IMR-90 (cell line): ENCODE results near the gene ZFP36. TPM values are rescaled to one million over a fixed set of nuclear protein-coding genes. Genes with fewer than 3 reads are reported as not detected.

Source experiments
- ATAC-seq: fragments of 200-7000 bp; cut with Tn5 transposase; 2 replicates; pipeline ENCODE4 v1.9.1; 2020; ENCODE audit warnings: low read depth, mild to moderate bottlenecking, moderate library complexity
- BruUV-seq: library from RNA; stranded (reverse); fragments of 400-500 nt; replicated peaks from 2 replicates; lab custom pipeline; 2021; lab: Mats Ljungman, UMichigan
- CTCF ChIA-PET: fragments of 300-600 bp; formaldehyde crosslinking; extraction: SDS; loops from one replicate; lab custom pipeline; 2021; ENCODE audit warnings: antibody characterized with exemption; lab: Yijun Ruan, JAX
- POLR2A ChIA-PET: fragments of 300-600 bp; sonication (Branson Sonifier 250); formaldehyde crosslinking; loops from one replicate; lab custom pipeline; 2022; ENCODE audit warnings: antibody characterized with exemption; ENCODE audit not compliant: unreplicated experiment; lab: Charles Lee
- DNase-seq: peaks from one replicate; pipeline ENCODE4 v3.0.0; 2013
- H2AFZ ChIP-seq: replicated peaks from 2 replicates; pipeline ENCODE3; 2013; ENCODE audit warnings: low read length, mild to moderate bottlenecking; ENCODE audit not compliant: poor library complexity
- H2AK5ac ChIP-seq: 2 replicates; pipeline ENCODE4 v1.6.1; 2013; ENCODE audit warnings: low read depth, low read length, inconsistent platforms
- H2AK9ac ChIP-seq: replicated peaks from 2 replicates; pipeline ENCODE3; 2013; ENCODE audit warnings: mild to moderate bottlenecking, low read depth, low read length, moderate library complexity; ENCODE audit not compliant: poor library complexity
- H2BK120ac ChIP-seq: 2 replicates; pipeline ENCODE4 v1.6.1; 2013; ENCODE audit warnings: low read depth, low read length, inconsistent platforms
- H2BK15ac ChIP-seq: 3 replicates; pipeline ENCODE4 v1.6.1; 2013; ENCODE audit warnings: low read depth, low read length, inconsistent platforms
- H2BK20ac ChIP-seq: 2 replicates; pipeline ENCODE4 v1.6.1; 2013; ENCODE audit warnings: low read depth, mild to moderate bottlenecking, inconsistent platforms, low read length, moderate library complexity
- H2BK5ac ChIP-seq: 2 replicates; pipeline ENCODE4 v1.6.1; 2013; ENCODE audit warnings: mild to moderate bottlenecking, low read depth, low read length, inconsistent platforms; ENCODE audit not compliant: poor library complexity, severe bottlenecking
- H3K14ac ChIP-seq: replicated peaks from 2 replicates; pipeline ENCODE4 v1.6.1; 2013; ENCODE audit warnings: low read depth, low read length, inconsistent platforms
- H3K18ac ChIP-seq: 2 replicates; pipeline ENCODE4 v1.6.1; 2013; ENCODE audit warnings: low read depth, low read length, control low read depth
- H3K23ac ChIP-seq: 2 replicates; pipeline ENCODE4 v1.6.1; 2013; ENCODE audit warnings: low read depth, low read length, inconsistent platforms
- H3K27ac ChIP-seq: 2 replicates; pipeline ENCODE4 v1.5.1; 2013; ENCODE audit warnings: mild to moderate bottlenecking, control low read depth, low read length; ENCODE audit not compliant: insufficient read depth
- H3K27me3 ChIP-seq: 2 replicates; pipeline ENCODE4 v1.6.1; 2013; ENCODE audit warnings: low read length; ENCODE audit not compliant: control insufficient read depth, insufficient read depth
- H3K36me3 ChIP-seq: 2 replicates; pipeline ENCODE4 v1.6.1; 2013; ENCODE audit warnings: low read length, mixed read lengths; ENCODE audit not compliant: control insufficient read depth, insufficient read depth
- H3K4ac ChIP-seq: 2 replicates; pipeline ENCODE4 v1.6.1; 2013; ENCODE audit warnings: low read depth, low read length, inconsistent platforms
- H3K4me1 ChIP-seq: 2 replicates; pipeline ENCODE4 v1.6.1; 2013; ENCODE audit warnings: low read length, mixed read lengths; ENCODE audit not compliant: control insufficient read depth, insufficient read depth
- H3K4me2 ChIP-seq: 2 replicates; pipeline ENCODE4 v1.6.1; 2013; ENCODE audit warnings: low read depth, mild to moderate bottlenecking, control low read depth, low read length, moderate library complexity
- H3K4me3 ChIP-seq: 2 replicates; pipeline ENCODE4 v1.5.1; 2013; ENCODE audit warnings: low read depth, mild to moderate bottlenecking, control low read depth, low read length, moderate library complexity; ENCODE audit not compliant: insufficient read depth
- H3K56ac ChIP-seq: 2 replicates; pipeline ENCODE4 v1.6.1; 2013; ENCODE audit warnings: low read length, inconsistent platforms; ENCODE audit not compliant: insufficient read depth; ENCODE audit errors: extremely low read depth
- H3K79me1 ChIP-seq, 2 experiments: 2 replicates each; pipeline ENCODE4 v1.6.1; 2013; ENCODE audit warnings: low read length in 2 of 2, inconsistent platforms in 1 of 2, low read depth in 1 of 2
- H3K9ac ChIP-seq: 2 replicates; pipeline ENCODE4 v1.6.1; 2013; ENCODE audit warnings: low read depth, low read length, control low read depth
- H3K9me1 ChIP-seq: 2 replicates; pipeline ENCODE4 v1.6.1; 2013; ENCODE audit warnings: low read length, inconsistent platforms; ENCODE audit not compliant: insufficient read depth
- H3K9me3 ChIP-seq: 2 replicates; pipeline ENCODE4 v1.6.1; 2013; ENCODE audit warnings: low read length; ENCODE audit not compliant: control insufficient read depth, insufficient read depth
- H4K20me1 ChIP-seq: 2 replicates; pipeline ENCODE4 v1.6.1; 2013; ENCODE audit warnings: low read length, inconsistent platforms; ENCODE audit not compliant: insufficient read depth
- H4K5ac ChIP-seq: 2 replicates; pipeline ENCODE4 v1.6.1; 2013; ENCODE audit warnings: mild to moderate bottlenecking, low read depth, low read length, control low read depth
- H4K8ac ChIP-seq, 2 experiments: 2 replicates each; pipeline ENCODE4 v1.6.1; 2013; ENCODE audit warnings: low read depth in 2 of 2, low read length in 2 of 2, control low read depth in 1 of 2, inconsistent platforms in 1 of 2
- H4K91ac ChIP-seq: 2 replicates; pipeline ENCODE4 v1.6.1; 2013; ENCODE audit warnings: low read depth, low read length, inconsistent platforms; ENCODE audit not compliant: insufficient read depth
- BHLHE40 ChIP-seq: fragments of 150-350 bp; IDR thresholded peaks from 2 replicates; pipeline ENCODE4 v1.6.1; 2016; ENCODE audit warnings: mild to moderate bottlenecking, low read depth, low read length
- CEBPB ChIP-seq: IDR thresholded peaks from 2 replicates; pipeline ENCODE4 v1.6.1; 2012; ENCODE audit warnings: low read depth, low read length, improper control_type of control experiment
- CHD1 ChIP-seq: IDR thresholded peaks from 2 replicates; pipeline ENCODE4 v1.6.1; 2012; ENCODE audit warnings: low read depth, low read length, improper control_type of control experiment
- CTCF ChIP-seq: conservative IDR thresholded peaks from 2 replicates; pipeline ENCODE4 v1.5.1; 2012; ENCODE audit warnings: mild to moderate bottlenecking, low read depth, low read length, improper control_type of control experiment
- ELK1 ChIP-seq: fragments of 150-350 bp; IDR thresholded peaks from 2 replicates; pipeline ENCODE4 v1.6.1; 2016; ENCODE audit warnings: low read depth, mild to moderate bottlenecking, low read length, moderate library complexity, borderline replicate concordance
- FOS ChIP-seq: fragments of 150-350 bp; IDR thresholded peaks from 2 replicates; pipeline ENCODE4 v1.6.1; 2016; ENCODE audit warnings: low read depth, low read length
- MAFK ChIP-seq: IDR thresholded peaks from 2 replicates; pipeline ENCODE4 v1.6.1; 2012; ENCODE audit warnings: low read depth, low read length, improper control_type of control experiment
- MAZ ChIP-seq: IDR thresholded peaks from 2 replicates; pipeline ENCODE4 v1.6.1; 2012; ENCODE audit warnings: low read depth, mild to moderate bottlenecking, low read length, improper control_type of control experiment, moderate library complexity, borderline replicate concordance
- NFE2L2 ChIP-seq: fragments of 150-350 bp; IDR thresholded peaks from 2 replicates; pipeline ENCODE4 v1.6.1; 2016; ENCODE audit warnings: low read depth, mild to moderate bottlenecking, low read length
- POLR2A ChIP-seq: IDR thresholded peaks from 2 replicates; pipeline ENCODE4 v1.6.1; 2012; ENCODE audit warnings: mild to moderate bottlenecking, low read depth, low read length
- RAD21 ChIP-seq: IDR thresholded peaks from 2 replicates; pipeline ENCODE4 v1.6.1; 2012; ENCODE audit warnings: low read length, improper control_type of control experiment
- RCOR1 ChIP-seq: IDR thresholded peaks from 2 replicates; pipeline ENCODE4 v1.6.1; 2012; ENCODE audit warnings: mild to moderate bottlenecking, low read length, improper control_type of control experiment; ENCODE audit not compliant: insufficient replicate concordance
- WGBS, 2 experiments: methylation state at CpG; one replicate each; pipeline versions ENCODE4 v1.1.5 to v1.1.7; 2013; ENCODE audit warnings: missing lambda C conversion rate in 2 of 2; ENCODE audit not compliant: insufficient read length in 1 of 2; ENCODE audit errors: extremely low coverage in 2 of 2; 5-methylcytosine and 5-hydroxymethylcytosine counted together
- dilution Hi-C: fragments of 300-500 bp; cut with HindIII; formaldehyde crosslinking; loops from one replicate; pipeline ENCODE4 v1.14.3; 2018; ENCODE audit warnings: low sequenced_read_pairs; ENCODE audit not compliant: unreplicated experiment
- in situ Hi-C: fragments of 300-500 bp; cut with MboI; formaldehyde crosslinking; loops from 3 replicates; pipeline ENCODE4 v1.14.3; 2019; ENCODE audit warnings: low sequenced_read_pairs, inconsistent platforms, mixed read lengths
- intact Hi-C: fragments of 100-400 bp; cut with micrococcal nuclease; formaldehyde crosslinking; loops from 2 replicates; pipeline ENCODE4 v1.10.0; 2022
- polyA plus RNA-seq, 3 experiments: library from polyadenylated mRNA; depleted of rRNA; stranded (reverse); fragments of >200 nt; gene quantifications; 2 replicates each; pipeline ENCODE4 v1.2.3, GENCODE V29; 2012; ENCODE audit warnings: low replicate concordance in 1 of 3
- total RNA-seq: library from RNA; depleted of rRNA; stranded (reverse); fragments of >200 nt; gene quantifications from 2 replicates; pipeline ENCODE4 v1.2.3, GENCODE V29; 2012
- TF ChIP-seq, protein P1 (sequence below): fragments of 150-350 bp; IDR thresholded peaks from 2 replicates; pipeline ENCODE4 v1.6.1; 2017; ENCODE audit warnings: mild to moderate bottlenecking, antibody characterized with exemption, low read length, low read depth

ZFP36 gene
- total and polyA plus RNA-seq, 2 of the 4 experiments (the other 2 are of a cell fraction) = 1.4 to 45.0 TPM

DNA sequence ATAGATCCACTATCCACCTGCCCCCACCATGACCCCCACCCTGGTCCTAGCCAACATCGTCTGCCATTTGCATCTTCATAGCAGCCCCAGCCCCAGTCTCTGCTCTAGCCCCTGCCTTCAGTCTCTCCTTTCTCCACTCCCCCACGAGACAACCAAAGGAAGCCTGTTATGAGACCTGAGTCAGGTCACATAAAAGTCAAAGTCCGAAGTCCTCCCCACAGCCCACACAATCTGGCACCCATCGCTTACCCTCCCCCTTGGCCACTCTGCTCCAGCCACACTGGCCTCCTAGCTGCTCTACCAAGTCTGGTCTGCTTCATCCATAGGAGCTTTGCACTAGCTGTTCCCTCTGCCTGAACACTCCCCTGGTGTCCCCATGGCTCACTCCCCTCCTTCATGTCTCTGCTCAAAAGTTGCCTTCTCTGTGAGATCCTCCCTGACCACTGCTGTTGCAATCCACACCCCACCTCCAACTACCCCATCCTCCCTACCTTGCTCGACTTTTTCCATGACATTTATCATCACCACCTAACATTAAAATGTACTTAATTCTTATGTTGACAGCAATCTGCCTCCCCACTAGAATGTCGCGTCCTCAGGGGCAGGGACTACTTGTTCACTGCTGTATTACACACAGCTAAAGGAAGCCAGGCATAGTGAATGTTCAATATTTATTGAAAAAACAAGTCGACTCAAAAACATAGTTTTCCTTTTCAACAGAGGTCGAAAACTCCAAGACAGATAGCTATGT, 4.6 kb downstream of the ZFP36 start:
- Histone ChIP-seq H3K9me1 (peaks cover 9% of the 10 kb centered on the region; the same call in 1 of the 2 replicates), H3K4ac (peak overlapping the region; percentile 98), H3K27ac (peak overlapping the region; percentile 97), H4K5ac (peak overlapping the region; percentile 87), H3K9ac (peak overlapping the region; percentile 92), H3K4me2 (peak overlapping the region; percentile 71), H3K4me3 (no peak overlapping the region), H3K23ac (peak overlapping the region; percentile 87), H2BK5ac (peak overlapping the region; percentile 85), H3K4me1 (peaks cover 26% of the 10 kb centered on the region), H4K8ac (peak overlapping the region; percentile 94 to 95), H2AFZ (peak overlapping the region; percentile 69), H2AK9ac (peak overlapping the region; percentile 65), H3K14ac (peak overlapping the region; percentile 99), H2BK120ac (peak overlapping the region; percentile 49), H2BK15ac (peak overlapping the region; percentile 40; the same call in 2 of the 3 replicates), H3K9me3 (no peaks in the 10 kb centered on the region), H4K20me1 (peaks cover 53% of the 10 kb centered on the region), H3K18ac (peak overlapping the region; percentile 24), H4K91ac (peak overlapping the region; percentile 98), H3K56ac (peak overlapping the region; percentile 59), H3K36me3 (peaks cover 24% of the 10 kb centered on the region), H3K79me1 (peaks cover 10 to 45% of the 10 kb centered on the region in 2 experiments; a peak in 3 of 4 replicates), H2AK5ac (peak overlapping the region; percentile 98), H2BK20ac (peak overlapping the region; percentile 55), H3K27me3 (no peaks in the 10 kb centered on the region)
- no peak for ATAC-seq
- intact Hi-C loops = no loop called here
- dilution Hi-C loops = no loop called here
- BruUV-seq = no TSS peak
- in situ Hi-C loops = no loop called here
- DNase-seq = peak; percentile 68
- CTCF ChIA-PET = interaction anchor here (0.7 to 2.3 kb wide), 6 partner anchors 8 to 25 kb away, joined by 3 to 28 read pairs (median 4); partner anchors contain the start of genes MED29 and RPS16
- POLR2A ChIA-PET = interaction anchor here (0.9 to 1.5 kb wide), 4 partner anchors 8 to 17 kb away, joined by 3 to 6 read pairs (median 4); no protein-coding TSS in a partner anchor
- WGBS, 2 experiments = 46% methylated on average over 4 of the region's 9 CpGs; no CpG with 5 or more reads in 1 of the 2 experiments
- TF ChIP-seq NFE2L2 = peak; percentile 50; the same call in 1 of the 2 replicates
- peak; percentile 86 for TF ChIP-seq CEBPB
- peak; percentile 90 for TF ChIP-seq POLR2A
- TF ChIP-seq RCOR1 = peak; percentile 73
- TF ChIP-seq RAD21 = no peak
- TF ChIP-seq CTCF = no peak
- no peak for TF ChIP-seq BHLHE40
- TF ChIP-seq, protein P1, sequence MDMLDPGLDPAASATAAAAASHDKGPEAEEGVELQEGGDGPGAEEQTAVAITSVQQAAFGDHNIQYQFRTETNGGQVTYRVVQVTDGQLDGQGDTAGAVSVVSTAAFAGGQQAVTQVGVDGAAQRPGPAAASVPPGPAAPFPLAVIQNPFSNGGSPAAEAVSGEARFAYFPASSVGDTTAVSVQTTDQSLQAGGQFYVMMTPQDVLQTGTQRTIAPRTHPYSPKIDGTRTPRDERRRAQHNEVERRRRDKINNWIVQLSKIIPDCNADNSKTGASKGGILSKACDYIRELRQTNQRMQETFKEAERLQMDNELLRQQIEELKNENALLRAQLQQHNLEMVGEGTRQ = no peak; the same call in none of the 2 replicates
- 0 out of 2 replicates have a peak, but pooled peaks have one; percentile 12 for TF ChIP-seq FOS
- TF ChIP-seq ELK1 = no peak
- 0 out of 2 replicates have a peak, but pooled peaks have one; percentile 33 for TF ChIP-seq CHD1
- peak; percentile 75 for TF ChIP-seq MAZ
- TF ChIP-seq MAFK = no peak
